HG03196 (cell line): ENCODE measurements around the gene ANKH.
"Not testable (repeated sequence)": the region's sequence is repeated elsewhere in the genome, so short reads cannot be mapped to it uniquely, and the experiment has no call there.

Source experiments
- ATAC-seq: cut with Tn5 transposase; IDR thresholded peaks from one replicate; pipeline ENCODE4 v1.9.1; 2021; ENCODE audit not compliant: unreplicated experiment

The ANKH gene

GRCh38 chr5:14871214-14872069 is at the start of gene ANKH:
TSS of gene ANKH (minus strand) at chr5:14871778. CDS start at chr5:14871447, 331 bp downstream.
- peak; percentile 91 for ATAC-seq

- ATAC-seq, result no peak
Observed at GRCh38 chr5:14920121-14920520, 48.5 kb upstream of the ANKH start.

GRCh38 chr5:14919106-14919505 is 47.5 kb upstream of the ANKH start:
- not testable (repeated sequence) for ATAC-seq

- ATAC-seq, result no peak
Observed at GRCh38 chr5:14917719-14918118, 46.1 kb upstream of the ANKH start.

GRCh38 chr5:14915291-14915952 is 43.8 kb upstream of the ANKH start:
- no peak for ATAC-seq

- ATAC-seq, result no peak
Observed at GRCh38 chr5:14914623-14915260, 43.2 kb upstream of the ANKH start.

GRCh38 chr5:14914193-14914592 is 42.6 kb upstream of the ANKH start:
- ATAC-seq, result no peak

- no peak for ATAC-seq
Observed at GRCh38 chr5:14913096-14913495, 41.5 kb upstream of the ANKH start.

GRCh38 chr5:14912206-14912605 is 40.6 kb upstream of the ANKH start:
- ATAC-seq, result no peak

GRCh38 chr5:14909369-14909768 is 37.8 kb upstream of the ANKH start:
- ATAC-seq, result no peak

- no peak for ATAC-seq
Observed at GRCh38 chr5:14908172-14908571, 36.6 kb upstream of the ANKH start.

- no peak for ATAC-seq
Observed at GRCh38 chr5:14906628-14907027, 35.0 kb upstream of the ANKH start.

GRCh38 chr5:14902826-14903560 is 31.4 kb upstream of the ANKH start:
- no peak for ATAC-seq

- no peak for ATAC-seq
Observed at GRCh38 chr5:14901462-14902051, 30.0 kb upstream of the ANKH start.

GRCh38 chr5:14900693-14901461 is 29.3 kb upstream of the ANKH start:
- no peak for ATAC-seq

GRCh38 chr5:14896131-14896530 is 24.6 kb upstream of the ANKH start:
- ATAC-seq, result no peak

- no peak for ATAC-seq
Observed at GRCh38 chr5:14895301-14895700, 23.7 kb upstream of the ANKH start.

- no peak for ATAC-seq
Observed at GRCh38 chr5:14894748-14895147, 23.2 kb upstream of the ANKH start.

- no peak for ATAC-seq
Observed at GRCh38 chr5:14893381-14893780, 21.8 kb upstream of the ANKH start.

- no peak for ATAC-seq
Observed at GRCh38 chr5:14890846-14891245, 19.3 kb upstream of the ANKH start.
